Right lobe of liver (tissue), 6 donors: ENCODE measurements around the gene GYPB. TPM values are rescaled to one million over a fixed set of nuclear protein-coding genes. Genes with fewer than 3 reads are reported as not detected.
"Not testable (repeated sequence)": the region's sequence is repeated elsewhere in the genome, so short reads cannot be mapped to it uniquely, and the experiment has no call there.

Experiments used
- ATAC-seq, 4 donors: fragments of 200-7000 bp; cut with Tn5 transposase; one replicate each; pipeline ENCODE4 v1.9.1; 2020; ENCODE audit warnings: mild to moderate bottlenecking in 4 of 4, moderate library complexity in 4 of 4
- DNase-seq, 3 donors: peaks; one replicate each; pipeline ENCODE4 v3.0.0-alpha.2; 2020
- H3K27ac ChIP-seq, 3 donors: fragments of 200-600 bp; one replicate each; pipeline ENCODE4 v1.8.0; 2022
- H3K27me3 ChIP-seq, 2 donors: fragments of 200-600 bp; one replicate each; pipeline ENCODE4 v1.8.0; 2022
- H3K36me3 ChIP-seq, 4 donors: fragments of 200-600 bp; sonication (generic) in 1 of 4; one replicate each; pipeline versions ENCODE4 v1.5.1 to v1.8.0; 2017 to 2022; ENCODE audit warnings: control low read depth in 1 of 4
- H3K4me1 ChIP-seq, 4 donors: fragments of 200-600 bp; sonication (generic) in 1 of 4; one replicate each; pipeline versions ENCODE4 v1.5.1 to v1.8.0; 2017 to 2022; ENCODE audit warnings: control low read depth in 1 of 4
- H3K4me3 ChIP-seq, 3 donors: fragments of 200-600 bp; one replicate each; pipeline ENCODE4 v1.8.0; 2022
- H3K9me3 ChIP-seq, 4 donors: fragments of 200-600 bp; sonication (generic) in 1 of 4; one replicate each; pipeline versions ENCODE4 v1.5.1 to v1.8.0; 2017 to 2022; ENCODE audit warnings: control low read depth in 1 of 4
- POLR2A ChIP-seq: fragments of 450-650 bp; IDR thresholded peaks from one replicate; pipeline ENCODE4 v1.6.1; 2017; ENCODE audit warnings: antibody characterized with exemption, mild to moderate bottlenecking
- WGBS: methylation state at CpG from one replicate; pipeline ENCODE4 v1.1.6; 2018; ENCODE audit warnings: low coverage, low lambda C conversion rate; ENCODE audit not compliant: insufficient coverage; ENCODE audit errors: missing lambda C conversion rate; 5-methylcytosine and 5-hydroxymethylcytosine counted together
- intact Hi-C, 2 donors: fragments of 100-400 bp; cut with DNase I; formaldehyde crosslinking; loops; one replicate each; pipeline versions ENCODE4 v1.11.2 to v1.14.1; 2022
- total RNA-seq, 6 experiments: library from RNA; depleted of rRNA in 2 of 6; stranded (reverse); fragments of >200 nt in 2 of 6; fragmentation: NEBNext Ultra II Directional in 3 of 6; extraction: Animal tissue kit (Norgen Biotek cat#: 25700) in 3 of 6; gene quantifications; one replicate each; pipeline versions ENCODE4 v1.1.0 to v1.2.4, GENCODE V29; 2016 to 2023
- TF ChIP-seq, protein P1 (sequence below), 4 donors: fragments of 200-600 bp in 3 of 4; fragments of 450-650 bp in 1 of 4; IDR thresholded peaks; one replicate each; pipeline versions ENCODE4 v1.5.1 to v1.8.0; 2016 to 2022; ENCODE audit warnings: antibody characterized with exemption in 4 of 4, mild to moderate bottlenecking in 2 of 4
- donor health status: DM: no; HTN: yes; CAD: no.
- donor health status: DM: no; HTN: no; CAD: no.
- donor health status: DM: no; HTN: no; CAD: no.
- donor health status: DM: no; HTN: yes; CAD: no.
- donor health status: DM: no; HTN: yes; CAD: no.

Gene GYPB
- total RNA-seq, 6 experiments from 2014 or later: 0.44 to 3.5 (median 0.61) TPM; not detected in 3

- ATAC-seq, DNase-seq, H3K4me1 ChIP-seq, intact Hi-C loops, H3K27me3 ChIP-seq, H3K27ac ChIP-seq, H3K36me3 ChIP-seq, H3K9me3 ChIP-seq, H3K4me3 ChIP-seq: not testable (repeated sequence)
- no CpG with 5 or more reads among the region's 1 CpG for WGBS
Measured at GRCh38 chr4:143991761-143992160, 27.4 kb downstream of the GYPB start.

DNA sequence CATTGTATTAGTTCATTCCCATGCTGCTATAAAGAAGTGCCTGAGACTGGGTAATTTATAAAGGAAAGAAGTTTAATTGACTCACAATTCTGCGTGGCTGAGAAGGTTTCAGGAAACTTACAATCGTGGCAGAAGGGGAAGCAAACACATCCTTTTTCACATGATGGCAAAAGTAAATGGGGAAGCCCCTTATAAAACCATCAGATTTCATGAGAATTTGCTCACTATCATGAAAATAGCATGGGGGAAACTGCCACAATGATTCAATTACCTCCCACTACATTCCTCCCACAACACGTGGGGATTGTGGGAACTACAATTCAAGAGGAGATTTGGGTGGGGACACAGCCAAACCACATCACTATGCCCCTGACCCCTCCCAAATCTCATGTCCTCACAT is 28.5 kb downstream of the GYPB start:
- H3K36me3 ChIP-seq, H3K27me3 ChIP-seq, ATAC-seq: not testable (repeated sequence)

DNA sequence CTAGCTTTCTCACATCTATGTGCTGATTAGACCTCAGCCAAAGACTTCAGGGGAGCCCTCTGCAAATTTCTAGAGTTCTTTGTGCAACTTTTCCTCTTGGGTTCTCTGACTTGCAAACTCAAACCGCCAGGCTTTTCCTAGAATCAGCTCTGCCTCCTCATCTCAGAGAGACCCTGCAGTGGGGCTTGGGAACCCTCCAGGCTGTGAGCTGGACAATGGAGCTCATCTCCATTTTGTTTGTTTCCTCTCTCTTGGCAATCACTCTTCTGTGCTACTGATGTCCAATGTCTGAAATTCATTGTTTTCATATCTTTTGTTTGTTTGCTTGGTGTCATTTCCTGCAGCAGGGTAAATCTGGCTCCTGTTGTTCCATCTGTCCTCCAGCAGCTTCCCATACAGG is 33.0 kb downstream of the GYPB start:
- H3K27me3 ChIP-seq: no peaks in the 10 kb centered on the region
- intact Hi-C loops: no loop called here

More for the DNA sequence above, 28.5 kb downstream of the GYPB start:
- DNase-seq, H3K4me3 ChIP-seq, H3K27ac ChIP-seq, intact Hi-C loops, H3K4me1 ChIP-seq, H3K9me3 ChIP-seq: not testable (repeated sequence)
- 15% methylated on average over 3 of the region's 3 CpGs for WGBS

GRCh38 chr4:143980776-143981175 is 38.4 kb downstream of the GYPB start:
- H3K9me3 ChIP-seq, DNase-seq, intact Hi-C loops, H3K27ac ChIP-seq, H3K4me3 ChIP-seq, H3K4me1 ChIP-seq, ATAC-seq, H3K27me3 ChIP-seq, H3K36me3 ChIP-seq: not testable (repeated sequence)
- WGBS: 34% methylated on average over 4 of the region's 4 CpGs

More for the DNA sequence above, 33.0 kb downstream of the GYPB start:
- no peak for ATAC-seq
- no peak for DNase-seq
- 63% methylated on average over 1 of the region's 1 CpG for WGBS
- H3K27ac ChIP-seq: no peak overlapping the region
- no peaks in the 10 kb centered on the region for H3K36me3 ChIP-seq
- no peak for TF ChIP-seq POLR2A
- TF ChIP-seq, protein P1, sequence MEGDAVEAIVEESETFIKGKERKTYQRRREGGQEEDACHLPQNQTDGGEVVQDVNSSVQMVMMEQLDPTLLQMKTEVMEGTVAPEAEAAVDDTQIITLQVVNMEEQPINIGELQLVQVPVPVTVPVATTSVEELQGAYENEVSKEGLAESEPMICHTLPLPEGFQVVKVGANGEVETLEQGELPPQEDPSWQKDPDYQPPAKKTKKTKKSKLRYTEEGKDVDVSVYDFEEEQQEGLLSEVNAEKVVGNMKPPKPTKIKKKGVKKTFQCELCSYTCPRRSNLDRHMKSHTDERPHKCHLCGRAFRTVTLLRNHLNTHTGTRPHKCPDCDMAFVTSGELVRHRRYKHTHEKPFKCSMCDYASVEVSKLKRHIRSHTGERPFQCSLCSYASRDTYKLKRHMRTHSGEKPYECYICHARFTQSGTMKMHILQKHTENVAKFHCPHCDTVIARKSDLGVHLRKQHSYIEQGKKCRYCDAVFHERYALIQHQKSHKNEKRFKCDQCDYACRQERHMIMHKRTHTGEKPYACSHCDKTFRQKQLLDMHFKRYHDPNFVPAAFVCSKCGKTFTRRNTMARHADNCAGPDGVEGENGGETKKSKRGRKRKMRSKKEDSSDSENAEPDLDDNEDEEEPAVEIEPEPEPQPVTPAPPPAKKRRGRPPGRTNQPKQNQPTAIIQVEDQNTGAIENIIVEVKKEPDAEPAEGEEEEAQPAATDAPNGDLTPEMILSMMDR (IDR thresholded peaks at IDR 0.05): no peak
- no peak overlapping the region for H3K4me3 ChIP-seq
- H3K9me3 ChIP-seq: no peaks in the 10 kb centered on the region
- no peaks in the 10 kb centered on the region for H3K4me1 ChIP-seq

GRCh38 chr4:143975527-143975926 is 43.7 kb downstream of the GYPB start:
- intact Hi-C loops, H3K9me3 ChIP-seq, H3K27me3 ChIP-seq, ATAC-seq, H3K36me3 ChIP-seq, H3K4me3 ChIP-seq, DNase-seq, H3K4me1 ChIP-seq, H3K27ac ChIP-seq: not testable (repeated sequence)

DNA sequence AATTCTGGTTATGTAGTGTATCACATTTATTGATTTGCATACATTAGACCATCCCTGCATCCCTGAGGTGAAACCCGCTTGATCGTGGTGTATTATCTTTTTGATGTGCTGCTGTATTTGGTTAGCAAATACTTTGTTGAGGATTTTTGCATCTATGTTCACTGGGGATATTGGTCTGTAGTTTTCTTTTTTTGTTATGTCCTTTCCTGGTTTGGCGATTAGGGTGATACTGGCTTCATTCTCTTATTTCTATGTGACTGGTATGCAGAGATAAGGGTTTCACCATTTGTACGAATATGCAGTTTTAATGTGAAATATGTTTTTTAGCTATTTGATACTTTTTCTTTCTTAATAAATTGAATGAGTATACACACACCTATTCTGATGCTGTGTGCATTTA is 45.2 kb downstream of the GYPB start:
- H3K4me3 ChIP-seq, ATAC-seq, H3K4me1 ChIP-seq, DNase-seq, H3K36me3 ChIP-seq, H3K27ac ChIP-seq, H3K9me3 ChIP-seq, H3K27me3 ChIP-seq, intact Hi-C loops: not testable (repeated sequence)
- WGBS: 49% methylated on average over 4 of the region's 4 CpGs

DNA sequence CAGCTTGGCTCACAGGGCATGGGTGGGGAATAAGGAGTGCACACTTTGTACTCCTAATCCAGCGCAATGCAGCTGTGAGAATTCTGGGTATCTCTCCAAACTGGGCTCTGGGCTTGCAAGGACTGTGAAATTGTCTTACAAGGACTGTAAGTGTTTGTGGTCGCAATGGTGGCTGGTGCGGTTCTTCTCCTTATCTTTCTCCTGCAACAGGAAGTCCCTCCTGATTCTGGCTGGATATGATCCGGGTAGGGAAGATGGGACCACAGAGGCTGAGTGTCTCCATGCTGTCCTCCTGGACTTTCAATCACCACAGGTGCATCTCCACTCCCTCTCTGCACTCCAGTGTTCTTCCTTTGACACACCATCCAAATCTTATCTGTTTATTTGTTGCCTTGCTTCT is 58.1 kb downstream of the GYPB start:
- 54% methylated on average over 4 of the region's 4 CpGs for WGBS
- no peak for DNase-seq
- H3K27ac ChIP-seq: no peak overlapping the region
- no peaks in the 10 kb centered on the region for H3K9me3 ChIP-seq
- H3K4me1 ChIP-seq: no peaks in the 10 kb centered on the region
- H3K36me3 ChIP-seq: no peaks in the 10 kb centered on the region
- no peak for ATAC-seq
- no peak overlapping the region for H3K4me3 ChIP-seq
- intact Hi-C loops: no loop called here
- no peaks in the 10 kb centered on the region for H3K27me3 ChIP-seq
- TF ChIP-seq POLR2A: no peak

GRCh38 chr4:143955306-143955705 is 63.9 kb downstream of the GYPB start:
- 27% methylated on average over 2 of the region's 3 CpGs for WGBS
- ATAC-seq, intact Hi-C loops: not testable (repeated sequence)

DNA sequence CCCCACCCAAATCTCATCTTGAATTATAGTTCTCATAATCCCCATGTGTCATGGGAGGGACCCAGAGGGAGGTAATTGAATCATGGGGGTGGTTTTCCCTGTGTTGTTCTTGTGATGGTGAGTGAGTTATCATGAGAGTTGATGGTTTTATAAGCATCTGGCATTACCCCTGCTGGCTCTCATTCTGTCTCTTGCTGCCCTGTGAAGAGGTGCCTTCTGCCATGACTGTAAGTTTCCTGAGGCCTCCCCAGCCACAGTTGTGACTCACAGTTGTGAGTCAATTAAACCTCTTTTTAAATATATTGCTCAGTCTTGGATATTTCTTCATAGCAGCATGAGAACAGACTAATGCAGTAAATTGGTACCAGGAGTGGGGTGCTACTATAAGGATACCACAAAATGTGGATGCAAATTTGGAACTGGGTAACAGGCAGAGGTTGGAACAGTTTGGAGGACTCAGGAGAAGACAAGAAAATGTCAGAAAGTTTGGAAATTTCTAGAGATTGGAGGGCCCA is 67.7 kb downstream of the GYPB start:
- H3K36me3 ChIP-seq, H3K27me3 ChIP-seq, H3K4me3 ChIP-seq, ATAC-seq, H3K9me3 ChIP-seq, H3K27ac ChIP-seq, intact Hi-C loops, H3K4me1 ChIP-seq, DNase-seq: not testable (repeated sequence)

More at GRCh38 chr4:143955306-143955705, 63.9 kb downstream of the GYPB start:
- not testable (repeated sequence) for H3K4me1 ChIP-seq, H3K36me3 ChIP-seq, H3K9me3 ChIP-seq, DNase-seq, H3K27me3 ChIP-seq, H3K27ac ChIP-seq, H3K4me3 ChIP-seq

DNA sequence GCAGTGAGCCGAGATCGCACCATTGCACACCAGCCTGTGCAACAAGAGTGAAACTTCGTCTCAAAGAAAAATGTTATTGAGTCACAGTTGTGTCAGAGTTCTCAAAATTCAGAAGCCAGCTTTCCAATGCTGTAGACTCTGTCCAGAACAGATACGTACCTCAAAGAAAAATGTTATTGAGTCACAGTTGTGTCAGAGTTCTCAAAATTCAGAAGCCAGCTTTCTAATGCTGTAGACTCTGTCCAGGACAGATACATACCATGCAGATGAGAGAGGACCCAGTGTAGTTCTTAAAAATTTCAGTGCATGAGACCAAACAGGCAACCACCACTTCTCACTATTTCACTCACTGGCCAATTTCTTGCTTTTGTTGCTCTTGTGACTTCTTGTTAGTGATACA is 68.2 kb downstream of the GYPB start:
- H3K4me3 ChIP-seq, H3K27me3 ChIP-seq, H3K4me1 ChIP-seq, DNase-seq, intact Hi-C loops, H3K36me3 ChIP-seq, H3K9me3 ChIP-seq, H3K27ac ChIP-seq, ATAC-seq: not testable (repeated sequence)
- WGBS: 65% methylated on average over 2 of the region's 4 CpGs

DNA sequence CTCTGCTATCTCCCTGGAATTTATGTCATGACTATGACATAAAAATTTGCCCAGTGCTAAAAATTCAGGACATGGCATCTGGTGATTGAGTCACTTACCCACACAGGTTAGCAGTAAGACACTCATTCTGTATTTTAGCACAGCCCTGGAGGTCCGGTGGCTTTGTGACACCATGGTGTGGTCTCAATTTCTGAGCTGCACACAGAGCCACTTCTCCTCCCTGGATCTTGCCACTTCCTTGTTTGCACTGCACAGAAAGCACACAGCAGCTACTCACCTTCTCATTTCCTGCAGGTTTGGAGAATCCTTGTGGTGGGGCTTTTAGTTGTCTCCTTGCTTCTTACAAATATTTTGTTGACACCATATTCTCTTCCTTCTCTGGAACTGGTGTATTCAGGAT is 69.0 kb downstream of the GYPB start:
- H3K36me3 ChIP-seq, H3K4me3 ChIP-seq, DNase-seq, H3K27ac ChIP-seq, H3K4me1 ChIP-seq, H3K9me3 ChIP-seq, intact Hi-C loops, ATAC-seq, H3K27me3 ChIP-seq: not testable (repeated sequence)
- no CpG with 5 or more reads among the region's 1 CpG for WGBS
